ENCODE data around the gene APOBEC3C.

GRCh38 chr22:38970551-38970950 is 43.5 kb upstream of the APOBEC3C start:
- no peak for TF ChIP-seq POLR2AphosphoS5 (IDR thresholded peaks at IDR 0.05)
- no peak for TF ChIP-seq CTCF (IDR thresholded peaks at IDR 0.05)
- no peak for TF ChIP-seq POLR2A (IDR thresholded peaks at IDR 0.05)
